NCI-H510A (cell line): Measurements from ENCODE around the gene ZBTB18.

ENCODE experiments used
- DNase-seq: peaks from one replicate; lab custom pipeline; 2025; lab: John Stamatoyannopoulos, UW

ZBTB18 gene

GRCh38 chr1:244089561-244089960, 38.5 kb downstream of the ZBTB18 start:
- DNase-seq, result no peak

- DNase-seq, result no peak
Observed at GRCh38 chr1:244090645-244091044, 39.6 kb downstream of the ZBTB18 start.

DNA sequence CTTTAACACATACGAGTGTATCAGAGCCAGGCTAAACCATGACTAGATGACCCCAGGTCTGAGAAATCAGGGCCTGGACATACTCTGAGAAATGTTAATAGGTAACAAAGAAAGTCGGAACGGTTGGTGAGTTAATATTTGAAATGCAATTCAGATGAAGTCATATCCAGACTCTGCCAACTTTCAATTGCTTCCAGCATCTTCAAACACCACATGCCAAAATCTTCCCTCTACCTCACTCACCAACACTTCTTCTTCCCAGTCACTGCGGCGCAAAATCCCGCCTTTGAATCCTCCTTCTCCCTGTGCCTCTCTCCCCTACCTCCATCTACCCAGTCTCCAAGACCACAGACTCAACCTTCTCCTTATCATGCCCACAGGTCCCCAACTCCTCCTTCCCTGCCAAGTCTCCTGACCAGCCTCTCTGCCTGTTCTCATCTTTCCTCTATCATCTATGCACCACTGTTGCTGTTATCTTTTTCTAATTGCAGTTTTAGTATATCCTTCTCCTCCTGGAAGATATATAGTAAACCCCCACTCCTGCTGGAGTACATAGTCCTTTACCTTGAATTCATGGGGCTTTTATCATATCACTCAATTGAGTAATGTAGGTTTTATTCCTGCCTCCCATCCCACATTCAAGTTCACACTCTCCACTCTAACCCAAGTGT, 41.3 kb downstream of the ZBTB18 start:
- no peak for DNase-seq

DNA sequence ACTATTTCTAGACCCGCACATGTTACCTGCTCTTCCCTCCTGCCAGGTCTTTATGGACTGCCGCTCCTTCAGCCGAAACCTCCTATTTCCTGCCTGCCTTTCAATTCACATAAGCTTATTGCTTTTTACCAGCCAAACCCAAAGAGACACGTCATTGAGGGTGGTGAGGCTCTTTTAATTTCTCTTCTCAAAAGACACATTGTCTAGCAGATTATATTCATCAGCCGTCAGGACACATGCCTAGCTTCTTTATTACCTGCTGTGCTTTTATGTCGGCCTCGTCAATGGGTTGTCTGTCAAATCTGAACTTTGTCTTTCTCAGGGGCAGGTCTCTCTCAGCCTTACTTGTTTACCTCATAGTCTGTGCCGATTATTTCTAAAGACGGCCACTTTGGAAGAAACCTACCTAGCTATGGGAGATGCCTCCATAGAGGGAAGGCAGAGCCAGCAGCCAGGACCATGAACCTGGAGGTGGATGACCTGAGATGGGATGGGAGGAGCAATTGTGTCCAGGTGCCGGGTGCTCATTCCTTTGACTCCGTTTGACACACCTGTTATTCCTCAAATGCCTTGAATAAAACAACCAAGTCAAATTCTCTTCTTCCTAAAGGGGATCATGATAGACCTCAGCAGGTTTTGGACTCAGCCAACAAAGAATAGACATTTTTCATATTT, 42.0 kb downstream of the ZBTB18 start:
- no peak for DNase-seq

DNA sequence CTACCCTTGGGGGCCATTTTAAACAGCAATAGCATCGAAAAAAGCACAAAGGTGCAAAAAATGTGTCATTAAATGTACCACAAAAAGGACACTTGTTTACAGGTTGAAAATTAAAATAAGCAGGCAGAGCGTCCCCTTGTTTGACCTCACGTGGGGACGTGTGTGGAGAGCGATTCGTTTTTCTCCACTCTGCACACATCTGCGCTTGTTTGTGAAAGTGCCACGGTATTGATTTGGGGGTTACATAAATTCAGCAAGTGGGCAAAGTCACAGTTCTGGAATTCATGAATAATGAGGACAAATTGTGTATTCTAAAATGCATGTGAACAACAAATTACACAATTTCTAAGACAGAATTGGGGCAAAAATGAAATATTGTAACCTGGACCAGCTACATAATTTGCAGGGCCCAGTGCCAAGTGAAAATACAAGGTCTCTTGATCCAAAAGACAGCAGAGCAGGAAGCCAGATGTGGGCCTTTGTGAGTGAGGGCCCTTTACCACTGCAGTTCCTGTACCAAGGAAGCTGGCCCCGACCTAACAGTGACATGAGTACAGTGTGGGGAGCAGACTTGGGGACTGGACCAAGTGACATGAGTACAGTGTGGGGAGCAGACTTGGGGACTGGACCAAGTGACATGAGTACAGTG, 43.9 kb downstream of the ZBTB18 start:
- no peak for DNase-seq

DNA sequence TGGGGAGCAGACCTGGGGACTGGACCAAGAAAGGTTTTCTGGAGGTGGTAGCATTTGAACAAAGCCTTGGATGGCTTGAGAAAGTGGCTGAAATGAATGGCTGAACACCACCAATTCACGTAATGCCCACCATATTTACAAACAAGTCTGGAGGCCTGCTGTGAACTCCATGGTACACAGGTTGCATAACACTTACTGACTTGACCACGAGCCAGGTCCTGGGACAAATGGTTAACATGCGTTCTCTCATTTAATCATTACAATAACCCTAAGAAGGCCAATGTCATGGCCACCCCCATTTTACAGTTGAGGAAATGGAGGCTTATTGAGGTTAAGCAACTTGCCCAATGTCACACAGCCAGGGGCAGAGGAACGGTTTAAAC, 44.4 kb downstream of the ZBTB18 start:
- no peak for DNase-seq

GRCh38 chr1:244096066-244096610, 45.1 kb downstream of the ZBTB18 start:
- DNase-seq, result no peak

DNA sequence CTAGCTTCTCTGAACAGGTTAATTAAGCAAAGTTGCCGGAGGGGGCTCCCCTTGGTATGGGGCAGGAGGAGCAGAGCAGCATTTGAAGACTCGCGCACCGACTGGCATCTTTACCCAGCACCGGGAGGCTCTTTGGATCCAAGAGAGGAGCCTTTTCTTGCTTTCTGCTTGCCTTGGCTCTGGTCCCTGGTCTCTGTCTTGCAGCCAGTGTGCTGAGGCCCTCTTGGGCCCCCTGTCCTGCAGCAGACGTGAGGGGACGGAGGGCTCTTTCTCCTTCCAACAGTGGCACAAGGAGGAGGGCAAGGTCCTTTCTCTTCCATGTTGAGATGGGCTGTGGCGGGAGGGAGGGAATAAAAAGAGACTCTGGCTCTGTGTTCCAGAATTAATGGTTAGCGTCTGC, 45.6 kb downstream of the ZBTB18 start:
- no peak for DNase-seq

GRCh38 chr1:244097523-244098405, 46.7 kb downstream of the ZBTB18 start:
- no peak for DNase-seq

DNA sequence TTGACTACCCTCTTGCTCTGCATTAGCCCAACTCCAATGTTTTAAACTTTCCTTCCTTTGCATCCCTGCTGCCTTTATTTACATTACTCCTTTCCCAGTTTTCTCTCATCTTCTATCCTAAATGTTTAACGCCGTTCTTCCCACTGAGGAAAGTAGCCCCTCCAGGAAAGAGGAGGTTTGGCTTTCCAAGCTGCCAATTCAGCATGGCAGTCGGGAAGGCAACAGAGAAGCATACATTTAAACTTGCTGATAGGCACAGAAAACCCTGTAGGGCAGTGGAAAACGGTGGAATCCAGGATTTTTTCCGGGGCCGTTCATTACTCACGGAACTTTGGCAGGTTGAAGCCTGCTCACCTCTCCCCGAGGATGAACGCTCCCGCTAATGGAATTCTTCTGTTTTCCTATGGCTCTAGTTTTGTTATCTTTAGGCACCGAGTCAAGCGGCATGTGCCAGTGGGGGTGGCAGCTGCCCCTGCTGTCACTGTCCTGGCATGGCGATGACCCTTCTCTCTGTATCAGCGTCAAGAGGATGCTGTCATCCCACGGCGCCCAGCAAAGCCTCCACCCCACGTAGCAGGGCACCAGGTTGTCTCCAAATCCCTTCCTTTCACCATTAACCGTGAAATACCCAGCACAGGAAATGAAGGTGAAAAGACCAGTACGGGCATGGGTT, 48.3 kb downstream of the ZBTB18 start:
- DNase-seq, result no peak

DNA sequence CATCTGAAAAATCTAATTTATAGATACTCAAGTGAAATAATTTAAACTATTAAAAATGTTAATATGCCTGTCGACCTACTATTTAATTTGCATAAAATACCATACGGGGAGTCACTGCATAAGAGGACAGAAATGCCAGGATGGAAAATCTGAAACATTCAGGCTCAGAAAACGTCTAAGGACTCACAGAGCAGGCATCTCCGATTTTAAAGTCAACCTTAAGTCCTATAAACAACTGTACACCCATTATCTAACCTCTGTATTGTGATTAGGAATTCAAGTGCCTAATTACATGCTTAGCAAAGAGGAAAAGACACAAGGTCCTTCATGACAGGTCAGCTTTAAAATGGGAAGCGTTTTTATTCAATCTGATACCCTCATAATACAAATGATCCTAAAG, 49.2 kb downstream of the ZBTB18 start:
- no peak for DNase-seq

GRCh38 chr1:244100704-244101453, 49.8 kb downstream of the ZBTB18 start:
- DNase-seq, result no peak

- DNase-seq, result no peak
Observed at GRCh38 chr1:244102046-244102445, 51.0 kb downstream of the ZBTB18 start.

- DNase-seq, result no peak
Observed at GRCh38 chr1:244102468-244102867, 51.4 kb downstream of the ZBTB18 start.

GRCh38 chr1:244104309-244105060, 53.4 kb downstream of the ZBTB18 start:
- no peak for DNase-seq

DNA sequence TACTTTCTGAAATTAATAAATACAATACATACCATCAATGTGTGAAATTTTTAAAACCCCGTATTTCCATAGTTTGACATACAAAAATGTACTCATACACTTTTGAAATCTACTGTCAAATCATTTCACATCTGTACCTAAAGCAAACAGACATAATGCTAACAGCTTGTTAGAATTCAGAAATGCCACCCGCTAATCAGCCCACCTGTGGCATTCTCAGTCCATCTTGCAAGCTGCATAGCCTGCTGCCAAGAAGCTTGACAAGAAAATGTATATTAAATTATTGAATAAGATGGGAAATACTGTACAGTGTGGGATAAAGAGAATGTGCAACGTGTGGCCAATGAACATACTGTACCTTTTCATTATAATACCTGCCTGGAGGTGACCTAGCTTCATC, 55.1 kb downstream of the ZBTB18 start:
- no peak for DNase-seq
